Fibroblast of villous mesenchyme (primary cell): Measurements from ENCODE around the gene DPY30. TPM values are rescaled to one million over a fixed set of nuclear protein-coding genes. Genes with fewer than 3 reads are reported as not detected.
A peak's percentile ranks its signal among the peaks of the same experiment; 100 is the strongest.

Experiments used
- DNase-seq: peaks from one replicate; pipeline ENCODE4 v3.0.0-alpha.2; 2010; ENCODE audit warnings: low read depth
- H3K4me3 ChIP-seq: 2 replicates; pipeline ENCODE4 v1.5.1; 2011; ENCODE audit warnings: low read depth, mild to moderate bottlenecking, low read length
- CTCF ChIP-seq: IDR thresholded peaks from 2 replicates; pipeline ENCODE4 v1.5.1; 2012; ENCODE audit warnings: low read depth, mild to moderate bottlenecking, low read length; ENCODE audit not compliant: insufficient read depth
- total RNA-seq: library from RNA; depleted of rRNA; stranded (reverse); fragments of >200 nt; gene quantifications from 2 replicates; pipeline ENCODE4 v1.2.3, GENCODE V29; 2012

DPY30 gene
- total RNA-seq, 1 donor, result 63.9 TPM

- no peak for TF ChIP-seq CTCF
- DNase-seq, result no peak
- H3K4me3 ChIP-seq, result no peak overlapping the region
These were observed 26.7 kb downstream of the DPY30 start for GRCh38 chr2:32012872-32013271.

GRCh38 chr2:32011485-32011960, 28.1 kb downstream of the DPY30 start:
- DNase-seq, result no peak
- no peak for TF ChIP-seq CTCF
- H3K4me3 ChIP-seq, result peak overlapping the region; percentile 82

- peak within 1 kb of the TSS; percentile 89 for H3K4me3 ChIP-seq
- TF ChIP-seq CTCF, result peak; percentile 2
- peak; percentile 94 for DNase-seq
These were observed 28.7 kb downstream of the DPY30 start, which contains the start of gene MEMO1 for GRCh38 chr2:32010670-32011484. TSS of gene MEMO1 (minus strand) at chr2:32011008. CDS start at chr2:32010247, 761 bp downstream.

DNA sequence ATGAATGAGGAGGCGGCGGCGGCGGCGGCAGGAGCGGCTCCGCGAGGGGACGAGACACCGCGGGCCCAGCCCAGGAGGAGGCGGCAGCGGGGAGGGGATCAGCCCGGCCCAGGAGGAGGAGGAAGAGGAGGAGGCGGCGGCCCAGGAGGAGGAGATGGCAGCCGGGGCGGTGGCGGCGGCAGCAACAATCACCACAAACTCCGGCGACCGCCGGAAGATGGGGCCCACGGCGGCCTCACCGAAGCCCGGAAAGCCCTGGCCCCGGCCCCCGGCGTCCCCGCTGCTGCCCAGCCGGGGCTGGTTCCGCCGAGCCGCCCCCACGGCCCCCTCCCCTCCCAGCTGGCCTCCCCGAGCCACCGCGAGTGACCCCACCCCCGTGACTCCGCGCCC, 29.3 kb downstream of the DPY30 start:
- peak overlapping the region; percentile 51 for H3K4me3 ChIP-seq
- DNase-seq, result peak; percentile 48

GRCh38 chr2:32009516-32010256, 29.9 kb downstream of the DPY30 start:
- peak overlapping the region; percentile 89 for H3K4me3 ChIP-seq
- DNase-seq, result peak; percentile 30
- no peak for TF ChIP-seq CTCF

- no peak for TF ChIP-seq CTCF
- peak overlapping the region; percentile 89 for H3K4me3 ChIP-seq
- peak; percentile 34 for DNase-seq
These were observed 30.6 kb downstream of the DPY30 start for GRCh38 chr2:32008805-32009515.

- no peak for TF ChIP-seq CTCF
These were observed 32.5 kb downstream of the DPY30 start for GRCh38 chr2:32007121-32007391.

More at GRCh38 chr2:32007121-32007391, 32.5 kb downstream of the DPY30 start:
- no peak overlapping the region for H3K4me3 ChIP-seq
- no peak for DNase-seq
